Dedifferentiated amniotic fluid mesenchymal stem cell (primary cell): ENCODE results near the gene OLFML1.
"Not testable (repeated sequence)": the region's sequence is repeated elsewhere in the genome, so short reads cannot be mapped to it uniquely, and the experiment has no call there.

Experiments
- DNase-seq: peaks from one replicate; pipeline ENCODE4 v3.0.0-alpha.2; 2016; ENCODE audit errors: extremely low spot score

OLFML1 gene

DNA sequence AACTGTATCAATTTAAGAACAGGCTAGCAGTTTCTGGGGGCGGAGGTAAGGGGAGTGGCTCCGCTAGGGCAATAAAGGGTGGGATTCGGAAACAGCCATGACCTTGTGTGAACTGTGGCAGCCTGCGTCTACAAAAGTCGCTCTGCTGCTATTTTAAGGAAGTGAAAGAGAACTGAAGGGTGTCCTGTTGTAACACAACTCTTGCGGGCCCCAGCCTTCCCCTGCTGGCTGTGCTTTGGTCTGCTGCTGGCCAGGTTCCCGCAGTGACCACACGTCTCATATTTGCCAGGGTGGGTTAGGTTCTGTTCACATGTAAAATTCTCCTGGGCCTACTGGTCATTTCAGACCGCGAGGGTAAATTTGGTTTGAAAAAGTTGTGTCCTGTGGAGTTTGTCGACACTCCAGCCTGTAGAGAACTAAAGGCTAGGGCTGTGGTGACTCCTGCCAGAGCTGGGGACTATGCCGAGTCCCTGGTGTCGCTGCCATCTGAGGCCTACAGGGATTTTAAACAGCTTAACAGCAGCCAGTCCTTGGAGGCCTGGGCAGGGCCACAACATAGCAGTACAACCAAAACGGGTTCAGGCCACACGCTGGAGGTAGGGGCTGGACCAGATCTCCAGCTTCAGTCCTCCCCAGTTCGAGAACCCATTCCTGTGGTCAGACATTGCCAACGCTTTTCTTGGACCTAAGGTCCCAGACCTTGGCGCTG lies 27.4 kb downstream of the OLFML1 start:
- no peak for DNase-seq

GRCh38 chr11:7513234-7514098 lies 28.2 kb downstream of the OLFML1 start, which contains the start of gene PPFIBP2:
PPFIBP2 (plus strand) TSS chr11:7513999; CDS start chr11:7549476, 35,477 bp downstream.
- peak; percentile 55 for DNase-seq

- no peak for DNase-seq
Observed at GRCh38 chr11:7514099-7514591, 28.8 kb downstream of the OLFML1 start.

DNA sequence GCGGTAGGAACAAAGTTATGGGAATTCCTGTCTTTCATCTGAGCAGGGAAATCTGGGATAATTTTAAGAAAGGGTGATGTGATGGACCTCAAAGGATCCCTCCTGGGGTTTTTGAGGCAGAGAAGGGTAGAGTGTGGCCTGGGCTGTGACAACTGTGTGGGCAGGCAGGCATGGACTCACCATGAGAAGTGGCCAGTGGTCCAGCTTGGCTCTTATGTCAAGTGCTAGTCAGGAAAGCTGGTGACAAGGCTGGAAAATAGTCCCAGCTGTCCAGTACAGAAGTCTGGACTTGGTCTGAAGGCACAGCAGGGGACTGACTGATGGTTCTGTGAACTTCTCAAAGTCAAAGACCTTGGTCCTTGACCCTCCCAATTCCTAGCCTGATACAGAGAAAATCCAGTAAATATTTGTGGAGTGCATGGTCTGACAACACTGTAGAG lies 30.2 kb downstream of the OLFML1 start:
- DNase-seq = no peak

- no peak for DNase-seq
Observed at GRCh38 chr11:7516475-7516874, 31.2 kb downstream of the OLFML1 start.

DNA sequence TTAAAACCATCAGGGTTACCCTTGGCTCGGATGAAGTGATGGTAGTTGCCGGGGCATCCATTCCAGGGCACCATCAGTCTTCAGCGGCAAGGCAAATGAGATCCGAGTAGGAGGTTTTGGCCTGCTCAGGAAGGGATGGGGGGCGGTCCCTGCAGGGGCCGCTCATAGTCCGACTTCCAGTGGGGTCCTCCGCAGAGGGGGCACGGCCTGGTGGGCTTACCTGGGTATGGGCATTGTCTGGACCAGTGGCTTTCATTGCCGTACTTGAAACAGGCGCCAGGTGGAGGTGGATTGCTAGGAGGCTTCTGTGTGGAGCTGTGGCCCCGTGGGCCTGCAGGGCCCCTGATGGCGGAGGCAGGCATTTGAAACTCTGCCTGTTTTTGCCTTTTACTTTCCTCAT lies 32.4 kb downstream of the OLFML1 start:
- DNase-seq = not testable (repeated sequence)

- no peak for DNase-seq
Observed at GRCh38 chr11:7518811-7519562, 33.7 kb downstream of the OLFML1 start.

DNA sequence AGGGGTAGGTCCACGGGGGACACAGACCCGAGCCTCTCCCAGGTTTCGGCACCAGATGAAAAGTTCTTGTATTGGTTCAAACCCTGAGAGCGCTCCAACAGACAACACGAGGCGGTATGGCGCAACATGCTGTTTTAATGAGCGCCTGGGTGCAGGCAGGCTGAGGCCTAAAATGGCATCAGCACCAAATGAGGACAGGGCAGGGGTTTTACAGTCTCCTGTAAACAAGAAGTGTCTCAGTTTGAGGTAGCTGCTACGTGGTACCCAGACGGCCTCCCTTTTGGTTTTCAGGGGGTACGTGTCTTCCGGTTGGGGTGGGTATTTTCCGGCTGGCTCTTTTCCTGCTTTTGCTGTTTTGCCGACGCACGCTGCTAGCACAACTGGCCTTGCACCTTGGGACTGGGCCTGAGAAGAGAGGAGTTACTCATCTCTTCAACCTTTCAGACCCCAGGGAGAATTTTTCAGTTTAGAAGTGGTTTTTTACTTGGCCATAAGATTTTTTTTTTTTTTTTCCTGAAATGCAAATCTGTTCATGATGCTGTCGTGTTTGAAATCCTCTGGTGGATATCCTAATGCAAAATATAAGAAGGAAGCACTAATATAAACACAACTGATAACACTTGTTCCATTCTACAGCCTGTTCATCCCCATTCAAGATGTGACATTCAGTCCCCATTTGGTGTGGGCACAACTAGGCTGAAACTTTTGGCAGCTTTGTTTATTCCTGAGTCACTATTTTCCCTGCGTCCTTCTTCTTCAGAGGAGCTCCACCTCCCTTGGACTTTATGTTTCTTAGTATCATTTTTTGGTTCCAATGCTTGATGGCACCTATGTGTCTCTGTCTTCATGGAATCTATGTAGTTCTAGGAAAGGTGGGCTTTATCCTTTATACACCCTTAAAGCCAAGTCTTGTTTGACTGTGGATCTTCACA lies 35.0 kb downstream of the OLFML1 start:
- DNase-seq = no peak

GRCh38 chr11:7520981-7521487 lies 35.7 kb downstream of the OLFML1 start:
- DNase-seq = no peak

GRCh38 chr11:7522121-7522520 lies 36.8 kb downstream of the OLFML1 start:
- DNase-seq = no peak

- DNase-seq = no peak
Observed at GRCh38 chr11:7522546-7522945, 37.2 kb downstream of the OLFML1 start.

DNA sequence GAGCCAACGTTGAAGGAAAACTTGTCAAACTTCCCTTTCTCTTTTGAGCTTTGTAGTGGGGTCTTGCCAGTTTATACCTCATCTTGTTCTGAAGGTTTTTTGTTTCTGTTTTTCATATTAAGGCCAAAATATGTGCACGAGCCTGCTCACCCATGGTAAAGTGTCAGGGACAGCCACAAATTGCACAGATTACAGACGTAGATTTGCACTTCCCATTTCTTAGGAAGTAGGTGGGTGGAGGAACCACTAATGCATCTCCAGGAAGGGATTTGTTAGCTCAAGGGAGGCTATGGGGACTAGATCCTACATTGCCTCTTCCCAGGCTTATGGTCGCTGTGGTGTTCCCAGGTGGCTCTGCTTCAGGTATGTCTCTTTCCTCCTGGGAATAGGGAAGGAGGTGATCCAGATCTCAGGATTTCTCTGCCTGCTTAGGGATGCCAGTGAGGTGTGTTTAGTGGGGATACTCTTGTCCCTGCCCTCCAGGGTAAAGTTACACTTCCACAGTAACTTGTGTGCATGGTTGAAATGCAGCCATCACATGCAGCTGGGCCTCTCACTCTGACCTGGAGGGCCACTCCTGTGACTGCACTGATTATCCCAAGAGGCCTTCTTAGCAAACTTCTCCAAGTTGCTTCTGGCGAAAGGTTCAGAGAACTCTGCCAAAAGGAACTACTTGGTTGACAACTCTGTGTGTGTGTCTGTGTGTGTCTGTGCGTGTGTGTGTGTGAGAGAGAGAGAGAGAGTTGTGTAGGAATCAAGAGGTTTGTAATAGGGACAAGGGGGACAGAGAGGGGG lies 38.3 kb downstream of the OLFML1 start:
- no peak for DNase-seq

DNA sequence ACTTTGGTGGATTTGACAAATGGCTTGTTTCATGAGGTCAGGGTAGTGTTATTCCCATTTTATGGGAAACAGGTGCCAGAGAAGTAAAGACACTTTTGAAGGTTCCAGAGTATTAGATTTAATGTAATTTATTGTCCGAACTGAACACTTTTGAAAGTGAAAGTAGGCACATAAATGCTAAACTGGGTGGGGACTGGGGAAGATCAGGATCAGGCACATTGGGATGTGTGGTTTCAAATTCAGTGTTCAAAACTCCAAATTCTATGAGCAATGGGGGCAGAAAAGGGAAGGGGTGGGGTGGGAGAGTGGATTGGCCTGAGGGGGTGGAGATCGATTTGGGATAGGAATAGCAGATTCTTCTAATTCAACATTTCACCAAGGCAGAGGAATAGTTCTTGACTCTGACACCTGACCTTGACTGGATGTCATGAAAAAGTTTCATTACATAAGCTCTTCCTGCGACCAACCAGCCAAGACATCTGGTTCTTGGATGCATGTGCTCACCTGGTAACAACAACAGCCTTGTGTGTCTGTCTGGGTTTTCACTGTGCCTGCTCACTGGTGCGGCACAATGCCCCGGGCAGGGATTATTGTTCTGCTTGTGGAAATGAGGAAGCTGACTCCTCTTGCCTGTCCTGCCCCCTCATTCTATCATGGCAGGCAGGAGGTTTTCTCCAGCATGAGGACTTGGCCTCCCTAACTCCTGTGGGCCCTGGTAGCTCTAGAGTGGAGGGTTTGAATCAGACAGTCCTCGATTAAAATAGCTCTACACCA lies 39.3 kb downstream of the OLFML1 start:
- no peak for DNase-seq

- no peak for DNase-seq
Observed at GRCh38 chr11:7525424-7525823, 40.1 kb downstream of the OLFML1 start.

DNA sequence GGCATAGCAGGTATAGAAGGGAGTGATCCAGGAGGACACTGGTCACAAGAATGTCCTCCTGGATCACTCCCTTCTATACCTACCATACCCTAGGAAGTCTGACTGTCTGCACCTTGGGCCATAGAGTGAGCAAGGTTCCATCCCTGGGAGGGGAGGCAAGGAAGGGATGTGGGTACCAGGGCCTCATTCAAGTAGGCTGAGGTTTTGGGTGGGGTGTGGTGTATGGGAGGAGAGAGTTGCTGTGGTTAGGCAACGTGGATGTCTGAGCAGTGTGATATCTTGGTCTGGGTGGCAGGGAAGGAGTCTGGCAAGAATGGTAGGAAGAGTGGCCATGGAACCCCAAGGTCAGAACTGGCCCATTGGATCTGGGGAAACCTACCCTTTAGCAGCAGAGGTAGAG lies 41.7 kb downstream of the OLFML1 start:
- DNase-seq = no peak

- DNase-seq = no peak
Observed at GRCh38 chr11:7528514-7529049, 43.3 kb downstream of the OLFML1 start.

- no peak for DNase-seq
Observed at GRCh38 chr11:7530013-7530640, 44.8 kb downstream of the OLFML1 start.

GRCh38 chr11:7531011-7531410 lies 45.7 kb downstream of the OLFML1 start:
- no peak for DNase-seq
